ENCODE data around the gene APBA2.

DNA sequence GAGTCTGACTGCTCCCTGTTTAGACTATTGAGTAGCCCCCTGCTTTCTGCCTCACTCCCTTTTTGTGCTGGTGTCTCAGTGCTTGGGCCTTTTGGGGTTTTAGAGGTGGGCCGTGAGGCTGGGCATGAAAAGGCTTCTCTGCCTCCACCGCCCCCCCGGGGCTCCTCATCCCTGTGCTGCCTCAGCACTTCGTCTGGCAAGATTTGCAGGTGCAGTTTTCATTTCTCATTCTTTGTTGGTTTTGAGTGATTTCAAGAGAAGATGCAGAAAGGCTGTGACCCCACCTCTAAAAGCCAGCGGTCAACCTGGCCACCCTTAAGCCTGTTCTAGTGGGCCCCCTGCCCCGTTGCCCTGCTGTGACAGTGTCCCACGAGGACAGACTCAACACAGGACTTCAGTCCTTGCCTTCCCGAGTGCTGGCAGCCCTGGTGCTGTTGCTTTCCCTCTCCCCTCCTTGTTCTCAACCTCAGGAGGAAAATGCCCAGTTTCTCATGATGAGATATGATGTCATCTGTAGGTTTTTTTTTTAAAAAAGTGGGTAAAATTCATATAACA, 38.0 kb downstream of the APBA2 start:
- no peak for TF ChIP-seq POLR2A (IDR thresholded peaks at IDR 0.05)
- TF ChIP-seq, protein P1, sequence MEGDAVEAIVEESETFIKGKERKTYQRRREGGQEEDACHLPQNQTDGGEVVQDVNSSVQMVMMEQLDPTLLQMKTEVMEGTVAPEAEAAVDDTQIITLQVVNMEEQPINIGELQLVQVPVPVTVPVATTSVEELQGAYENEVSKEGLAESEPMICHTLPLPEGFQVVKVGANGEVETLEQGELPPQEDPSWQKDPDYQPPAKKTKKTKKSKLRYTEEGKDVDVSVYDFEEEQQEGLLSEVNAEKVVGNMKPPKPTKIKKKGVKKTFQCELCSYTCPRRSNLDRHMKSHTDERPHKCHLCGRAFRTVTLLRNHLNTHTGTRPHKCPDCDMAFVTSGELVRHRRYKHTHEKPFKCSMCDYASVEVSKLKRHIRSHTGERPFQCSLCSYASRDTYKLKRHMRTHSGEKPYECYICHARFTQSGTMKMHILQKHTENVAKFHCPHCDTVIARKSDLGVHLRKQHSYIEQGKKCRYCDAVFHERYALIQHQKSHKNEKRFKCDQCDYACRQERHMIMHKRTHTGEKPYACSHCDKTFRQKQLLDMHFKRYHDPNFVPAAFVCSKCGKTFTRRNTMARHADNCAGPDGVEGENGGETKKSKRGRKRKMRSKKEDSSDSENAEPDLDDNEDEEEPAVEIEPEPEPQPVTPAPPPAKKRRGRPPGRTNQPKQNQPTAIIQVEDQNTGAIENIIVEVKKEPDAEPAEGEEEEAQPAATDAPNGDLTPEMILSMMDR (IDR thresholded peaks at IDR 0.05), result no peak
